NCI-H82 (cell line): Measurements from ENCODE around the gene MLXIP.
A peak's percentile ranks its signal among the peaks of the same experiment; 100 is the strongest.
"Not testable (repeated sequence)": the region's sequence is repeated elsewhere in the genome, so short reads cannot be mapped to it uniquely, and the experiment has no call there.

Source experiments
- DNase-seq: peaks from one replicate; lab custom pipeline; 2025; lab: John Stamatoyannopoulos, UW

The MLXIP gene

DNA sequence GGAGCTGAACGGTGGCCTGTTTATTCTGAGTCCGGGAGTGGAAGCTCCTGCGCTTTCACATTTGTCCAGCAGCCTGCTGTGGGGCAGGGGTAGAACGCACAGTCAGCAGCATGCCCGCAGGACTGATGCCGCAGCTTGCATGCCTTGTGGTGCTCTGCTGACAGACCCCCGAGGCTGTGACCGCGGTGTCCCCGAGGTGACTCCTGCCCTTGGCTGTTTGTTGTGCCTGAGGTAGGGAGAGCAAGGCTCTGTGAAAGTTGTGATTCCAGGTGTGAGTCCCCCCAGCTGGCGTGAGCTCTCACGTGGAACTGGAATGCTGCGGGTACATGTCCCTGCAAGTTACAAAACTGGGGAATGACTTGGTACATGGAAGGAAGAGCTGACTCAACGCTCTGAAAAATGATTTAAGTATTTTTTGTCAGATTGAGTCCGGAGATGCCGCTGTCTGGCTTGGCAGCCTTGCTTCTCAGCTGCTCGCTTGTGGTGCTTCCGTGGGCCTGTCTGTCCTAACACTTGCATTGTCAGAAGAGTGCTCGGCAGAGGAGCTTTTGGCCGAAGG lies 18.1 kb downstream of the MLXIP start:
- DNase-seq = no peak

GRCh38 chr12:122097584-122097926 lies 19.0 kb downstream of the MLXIP start:
- no peak for DNase-seq

GRCh38 chr12:122097927-122098756 lies 19.6 kb downstream of the MLXIP start:
- DNase-seq = peak; percentile 12

DNA sequence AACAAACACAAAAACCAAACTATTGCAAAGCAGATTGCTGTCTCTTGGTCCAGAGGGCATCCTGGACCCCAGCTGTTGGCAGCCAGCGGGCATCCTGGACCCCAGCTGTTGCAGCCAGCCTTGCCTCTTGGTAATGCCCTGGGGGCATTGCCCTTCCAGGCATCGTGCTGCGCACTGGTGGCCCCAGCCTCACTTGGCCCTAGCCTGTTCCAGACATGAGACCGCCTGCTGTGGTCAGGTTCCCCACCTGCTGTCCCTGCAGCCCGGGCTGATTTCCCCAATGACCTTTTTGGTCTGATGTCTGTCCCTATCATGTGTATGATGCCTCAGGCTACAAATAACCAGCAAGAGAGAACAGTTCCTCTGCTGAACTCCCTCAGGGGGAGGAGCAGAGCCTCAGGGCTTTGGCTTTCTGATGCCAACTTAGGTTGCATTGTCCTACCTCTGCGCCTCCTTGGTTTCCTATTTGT lies 20.8 kb downstream of the MLXIP start:
- DNase-seq = no peak

- DNase-seq = no peak
These were observed 21.3 kb downstream of the MLXIP start for GRCh38 chr12:122099856-122100255.

GRCh38 chr12:122100568-122100967 lies 22.0 kb downstream of the MLXIP start:
- no peak for DNase-seq

GRCh38 chr12:122102331-122102730 lies 23.8 kb downstream of the MLXIP start:
- no peak for DNase-seq

DNA sequence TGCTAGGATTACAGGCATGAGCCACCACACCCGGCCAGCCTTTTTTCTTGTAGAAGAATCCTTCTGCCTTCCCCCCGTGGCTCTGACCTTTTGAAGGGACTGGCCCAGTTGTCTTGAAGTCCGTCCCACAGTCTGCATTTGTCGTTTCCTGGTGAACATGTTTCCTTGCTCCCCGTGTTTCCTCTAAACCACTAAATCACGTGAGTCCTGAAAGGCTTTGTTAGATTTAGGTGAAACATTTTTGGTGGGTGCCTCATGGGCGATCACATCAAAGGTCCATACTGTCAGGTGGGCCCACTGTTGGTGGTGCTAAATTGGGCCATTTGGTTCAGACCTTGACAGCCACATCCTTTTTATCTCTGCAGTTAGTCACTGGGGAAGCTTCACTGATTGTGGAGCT lies 26.3 kb downstream of the MLXIP start:
- DNase-seq = no peak

DNA sequence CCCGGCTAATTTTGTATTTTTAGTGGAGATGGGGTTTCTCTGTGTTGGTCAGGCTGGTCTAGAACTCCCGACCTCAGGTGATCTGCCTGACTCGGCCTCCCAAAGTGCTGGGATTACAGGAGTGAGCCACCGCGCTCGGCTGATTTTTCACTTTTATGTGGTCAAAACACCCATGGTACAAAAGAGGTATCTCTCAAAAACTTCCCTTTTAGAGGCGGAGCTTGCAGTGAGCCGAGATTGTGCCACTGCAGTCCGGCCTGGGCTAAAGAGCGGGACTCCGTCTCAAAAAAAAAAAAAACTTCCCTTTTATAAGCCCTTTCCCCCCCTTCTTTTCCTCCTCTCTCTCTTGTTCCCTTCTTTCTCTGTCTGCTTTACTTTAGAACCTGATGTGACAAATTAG lies 26.9 kb downstream of the MLXIP start:
- not testable (repeated sequence) for DNase-seq

DNA sequence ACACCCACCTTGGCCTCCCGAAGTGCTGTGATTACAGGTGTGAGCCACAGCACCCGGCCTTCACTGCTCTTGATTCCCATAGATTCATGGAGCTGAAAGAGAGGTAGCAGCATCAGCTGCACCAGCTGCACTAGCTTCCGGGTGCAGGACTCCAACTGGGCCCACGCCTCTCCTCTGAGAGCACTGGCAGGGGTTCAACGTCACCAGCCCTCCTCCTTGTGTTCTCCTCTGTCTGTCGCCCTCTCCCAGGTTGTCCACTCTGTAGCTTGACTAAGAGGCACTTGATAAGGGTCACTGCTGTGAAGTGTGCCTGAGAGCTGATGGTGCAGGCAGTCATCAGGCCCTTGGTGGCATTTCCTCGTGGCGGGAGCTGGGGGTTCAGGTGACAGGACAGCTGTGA lies 28.3 kb downstream of the MLXIP start:
- no peak for DNase-seq

DNA sequence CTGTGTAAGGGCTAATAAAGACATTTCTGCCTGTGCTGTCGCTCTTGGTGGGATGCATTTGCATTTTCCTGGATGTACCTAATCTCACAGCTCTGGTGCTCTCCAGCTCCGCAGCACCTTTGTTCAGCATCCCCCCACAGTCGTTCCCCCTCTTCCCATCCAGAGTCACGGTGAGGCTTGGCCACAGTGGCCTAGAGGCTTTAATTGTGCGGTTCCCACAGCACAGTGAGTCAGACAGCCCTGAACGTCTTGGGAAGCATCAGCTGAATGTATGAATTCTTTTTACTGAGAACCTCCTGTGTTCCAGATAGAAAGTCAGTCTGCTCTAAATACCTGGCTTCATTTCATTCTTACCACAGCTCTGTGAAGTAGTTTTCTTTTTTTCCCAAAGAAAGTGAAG lies 28.7 kb downstream of the MLXIP start:
- DNase-seq = no peak

DNA sequence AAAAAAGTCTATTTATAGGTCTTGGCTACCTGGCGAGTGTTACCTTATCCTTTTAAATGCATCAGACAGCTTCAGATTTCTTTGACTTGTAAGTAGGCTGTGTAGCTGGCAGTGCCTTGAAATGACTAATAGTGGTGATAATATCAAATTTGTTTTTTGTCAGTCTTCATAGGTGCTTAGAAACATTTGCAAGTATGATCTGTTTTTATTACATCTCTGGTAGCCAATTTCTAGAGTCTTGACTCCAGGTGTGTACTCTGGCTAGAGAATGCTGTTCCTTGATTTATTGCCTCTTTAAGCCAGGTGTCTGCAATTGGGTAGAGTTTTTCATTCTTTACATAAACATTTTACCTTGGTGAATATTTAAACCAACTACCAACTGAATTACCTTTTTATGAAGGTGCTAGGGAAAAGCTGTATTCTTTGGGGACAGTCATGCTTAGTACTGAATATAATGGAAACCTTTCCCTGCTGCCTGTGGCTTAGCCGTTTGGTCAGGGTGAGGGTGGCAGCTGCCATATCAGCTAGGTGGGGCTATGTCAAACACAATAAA lies 32.6 kb downstream of the MLXIP start:
- peak; percentile 13 for DNase-seq

DNA sequence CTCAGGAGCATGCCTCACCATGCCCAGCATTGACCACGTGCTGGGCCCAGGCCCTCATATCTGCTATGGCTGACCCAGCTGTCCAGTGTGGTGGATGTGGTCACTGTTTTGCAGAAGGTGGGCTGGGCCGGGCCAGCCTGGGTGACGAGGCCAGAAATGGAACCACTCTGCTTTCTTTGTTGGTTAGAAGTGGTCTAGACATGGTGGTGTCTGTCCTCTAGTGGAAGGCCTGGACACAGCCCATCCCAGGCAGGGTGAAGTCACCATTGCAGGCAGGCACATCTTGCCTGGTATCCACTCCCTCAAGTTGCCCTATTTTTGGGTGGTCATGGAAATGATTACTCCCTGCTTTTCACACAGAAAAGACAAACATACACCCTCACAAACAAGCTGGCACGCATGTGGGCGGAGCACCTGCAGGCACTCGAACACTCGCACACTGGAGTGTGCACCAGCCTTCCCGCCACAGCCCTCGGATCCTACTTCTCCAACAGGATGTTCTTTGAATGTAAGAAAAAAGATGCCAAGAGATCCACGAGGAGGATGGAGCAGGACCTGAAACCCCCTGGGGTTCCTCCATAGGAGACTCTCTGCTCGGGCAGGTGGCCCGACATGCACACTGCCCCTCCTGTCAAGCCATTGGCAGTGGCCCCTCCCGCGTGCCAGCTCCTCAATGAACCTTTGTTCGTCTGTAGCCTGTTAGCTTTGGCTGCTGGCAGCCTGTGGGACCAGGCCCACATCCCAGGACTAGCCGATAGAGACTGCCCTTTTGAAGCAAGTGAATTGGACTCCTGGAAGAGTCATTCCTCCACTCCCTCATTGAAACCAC lies 38.4 kb downstream of the MLXIP start:
- DNase-seq = no peak

GRCh38 chr12:122117979-122118378 lies 39.4 kb downstream of the MLXIP start:
- no peak for DNase-seq

DNA sequence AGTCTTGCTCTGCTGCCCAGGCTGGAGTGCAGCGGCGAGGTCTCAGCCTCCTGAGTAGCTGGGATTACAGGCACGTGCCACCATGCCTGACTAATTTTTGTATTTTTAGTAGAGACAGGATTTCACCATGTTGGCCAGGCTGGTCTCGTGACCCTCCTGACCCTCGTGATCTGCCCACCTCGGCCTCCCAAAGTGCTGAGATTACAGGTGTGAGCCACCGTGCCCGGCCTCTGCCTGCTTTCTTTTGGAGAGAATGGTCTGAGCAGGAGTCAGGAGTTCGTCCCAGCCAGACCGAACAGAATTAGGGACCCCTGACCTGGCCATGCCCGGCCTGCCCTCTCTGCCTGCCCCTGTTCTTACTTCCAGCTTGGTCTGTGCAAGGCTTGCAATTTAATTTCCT lies 42.8 kb downstream of the MLXIP start:
- not testable (repeated sequence) for DNase-seq

DNA sequence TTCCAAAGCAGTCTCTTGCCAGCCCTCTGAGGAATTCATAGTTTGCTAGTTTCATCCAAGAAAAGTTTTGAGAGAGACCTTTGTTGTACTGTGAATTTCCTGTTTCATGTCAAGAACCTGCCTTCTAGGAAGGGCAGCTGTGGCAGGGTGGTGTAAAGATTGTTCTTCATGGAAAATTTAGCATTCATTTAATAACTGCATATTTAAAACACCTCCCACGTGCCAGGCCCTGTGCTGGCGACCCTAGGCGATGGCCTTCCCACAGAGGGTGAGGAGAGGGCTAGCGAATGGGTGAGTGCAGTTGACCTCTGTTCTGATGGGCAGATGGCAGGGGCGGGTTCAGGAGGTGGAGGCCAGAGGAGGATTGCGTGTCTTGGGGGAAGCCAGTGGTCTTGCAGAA lies 43.2 kb downstream of the MLXIP start:
- no peak for DNase-seq

DNA sequence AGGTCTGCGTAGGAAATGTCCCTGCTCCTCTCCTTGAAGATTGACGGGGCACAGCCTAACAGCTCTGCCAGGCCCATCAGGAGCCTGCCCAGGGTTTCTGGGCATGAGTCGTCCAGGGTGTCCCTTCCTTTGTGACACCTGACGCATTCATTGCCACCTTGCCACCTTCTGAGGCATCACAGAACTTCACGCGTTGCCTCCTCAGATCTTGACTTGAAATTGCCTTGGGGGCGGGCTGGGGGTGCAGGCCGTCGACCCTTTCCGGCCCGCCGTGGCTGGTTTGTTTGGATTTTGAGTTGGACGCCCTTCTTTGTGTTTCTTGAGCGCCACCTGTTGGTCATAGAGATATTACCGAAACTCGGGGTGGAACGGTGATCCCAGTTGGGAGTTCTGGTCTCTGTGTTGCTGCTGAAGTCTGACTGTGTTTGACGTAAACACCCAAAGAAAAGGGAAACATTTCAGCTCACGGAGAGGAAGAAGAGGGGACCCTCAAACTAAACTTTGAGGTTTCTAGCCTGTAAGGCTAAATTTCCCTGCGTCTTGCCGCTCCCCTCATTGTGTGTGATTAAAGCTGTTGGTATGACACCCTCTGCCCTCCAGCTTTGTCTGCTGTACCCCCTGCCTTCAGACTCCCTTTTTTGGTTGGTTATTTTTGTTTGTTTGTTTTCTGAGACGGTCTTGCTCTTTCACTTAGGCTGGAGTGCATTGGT lies 44.6 kb downstream of the MLXIP start:
- peak; percentile 84 for DNase-seq

GRCh38 chr12:122123761-122124145 lies 45.2 kb downstream of the MLXIP start:
- no peak for DNase-seq

DNA sequence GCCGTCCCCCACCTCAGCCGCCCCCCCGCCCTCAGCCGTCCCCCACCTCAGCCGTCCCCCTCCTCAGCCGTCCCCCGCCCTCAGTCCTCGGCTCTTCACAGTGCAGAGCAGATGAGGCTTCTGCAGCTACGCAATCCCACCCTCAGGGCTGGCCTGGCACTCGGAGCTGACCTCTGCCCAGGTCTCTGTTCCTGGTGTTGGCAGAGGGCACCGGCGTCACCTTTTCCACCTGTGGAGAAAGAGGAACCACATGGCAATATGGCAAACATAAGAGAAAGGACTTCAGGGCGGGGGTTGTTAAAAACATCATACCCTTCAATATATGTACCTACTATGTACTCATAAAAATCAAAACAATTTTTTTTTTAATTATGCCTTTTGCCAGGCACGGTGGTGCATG lies 45.8 kb downstream of the MLXIP start:
- no peak for DNase-seq

- no peak for DNase-seq
These were observed 47.1 kb downstream of the MLXIP start for GRCh38 chr12:122125452-122126341.

DNA sequence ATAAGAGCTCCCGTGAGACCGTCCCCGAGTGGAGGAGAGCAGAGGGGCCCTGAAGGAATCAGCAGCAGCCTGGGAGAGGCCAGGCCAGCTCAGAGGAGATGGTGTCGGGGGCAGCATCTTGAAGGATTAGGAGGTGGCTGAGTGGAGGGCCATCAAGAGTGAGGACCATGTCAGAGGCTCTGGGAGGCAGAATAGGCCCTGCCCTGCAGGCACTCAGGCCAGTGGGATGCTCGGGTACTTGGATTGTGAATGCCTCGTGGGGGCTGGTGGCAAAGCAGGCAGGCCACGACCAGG lies 47.7 kb downstream of the MLXIP start:
- no peak for DNase-seq
